ENCODE data around the gene CENPF. TPM values are rescaled to one million over a fixed set of nuclear protein-coding genes. Genes with fewer than 3 reads are reported as not detected.

CENPF gene
- polyA plus RNA-seq, 4 donors, result 76.7 to 94.8 (median 82.5) TPM

GRCh38 chr1:214617246-214617645 is 14.3 kb downstream of the CENPF start:
- no peak for DNase-seq (ENCODE audit: low read depth in 4 of 4, low spot score in 2 of 4)

DNA sequence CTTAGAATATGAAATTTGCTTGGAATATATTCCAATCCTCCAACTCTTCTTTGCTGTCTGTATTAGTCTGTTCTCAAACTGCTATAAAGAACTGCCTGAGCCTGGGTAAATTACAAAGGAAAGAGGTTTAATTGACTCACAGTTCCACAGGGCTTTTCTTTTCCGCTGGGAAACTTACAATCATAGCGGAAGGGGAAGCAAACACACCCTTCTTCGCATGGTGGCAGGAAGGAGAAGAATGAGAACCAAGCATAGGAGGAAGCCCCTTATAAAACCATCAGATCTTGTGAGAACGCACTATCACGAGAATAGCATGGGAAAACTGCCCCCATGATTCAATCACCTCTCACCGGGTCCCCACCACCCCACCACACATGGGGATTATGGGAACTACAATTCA is 14.8 kb downstream of the CENPF start:
- DNase-seq (ENCODE audit: low read depth in 4 of 4, low spot score in 2 of 4), result no peak

- DNase-seq (ENCODE audit: low read depth in 4 of 4, low spot score in 2 of 4), result no peak
These were observed 18.2 kb downstream of the CENPF start for GRCh38 chr1:214621236-214621635.

DNA sequence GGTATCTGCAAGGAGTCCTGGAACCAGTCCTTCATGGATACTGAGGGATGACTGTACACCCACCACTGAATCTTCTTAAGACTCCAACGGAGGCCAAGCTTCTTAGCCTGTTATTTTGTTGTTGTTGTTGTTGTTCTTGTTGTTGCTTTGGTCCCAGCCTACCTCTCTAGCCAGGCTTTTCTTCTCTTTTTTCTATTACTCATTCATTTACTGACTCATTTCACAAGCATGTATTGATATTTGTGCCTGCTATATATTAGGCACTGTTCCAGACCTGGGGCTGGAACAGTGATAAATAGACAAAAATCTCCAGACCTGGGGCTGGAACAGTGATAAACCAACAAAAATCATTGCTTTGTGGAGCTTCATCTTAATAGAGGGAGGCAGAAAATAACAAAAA is 20.4 kb downstream of the CENPF start:
- DNase-seq (ENCODE audit: low read depth in 4 of 4, low spot score in 2 of 4), result no peak

DNA sequence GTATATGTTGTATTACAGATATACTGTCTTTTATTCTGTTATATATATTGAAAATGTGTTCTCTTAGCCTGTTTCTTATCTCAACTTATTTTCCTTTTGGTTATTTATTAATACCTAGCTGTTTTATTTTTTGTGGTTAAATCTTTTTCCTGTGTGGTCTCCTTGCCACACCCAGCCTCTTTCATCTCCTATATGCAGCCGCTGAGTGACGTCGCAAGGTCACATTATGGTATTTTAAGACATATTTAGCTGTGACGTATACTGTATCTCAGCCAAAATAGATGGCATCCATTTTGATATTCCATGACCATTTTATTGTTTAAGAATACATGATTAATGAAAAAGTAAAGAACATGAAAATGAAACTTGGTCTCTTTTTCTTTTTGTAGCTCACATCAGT is 29.1 kb downstream of the CENPF start:
- DNase-seq (ENCODE audit: low read depth in 4 of 4, low spot score in 2 of 4), result no peak

DNA sequence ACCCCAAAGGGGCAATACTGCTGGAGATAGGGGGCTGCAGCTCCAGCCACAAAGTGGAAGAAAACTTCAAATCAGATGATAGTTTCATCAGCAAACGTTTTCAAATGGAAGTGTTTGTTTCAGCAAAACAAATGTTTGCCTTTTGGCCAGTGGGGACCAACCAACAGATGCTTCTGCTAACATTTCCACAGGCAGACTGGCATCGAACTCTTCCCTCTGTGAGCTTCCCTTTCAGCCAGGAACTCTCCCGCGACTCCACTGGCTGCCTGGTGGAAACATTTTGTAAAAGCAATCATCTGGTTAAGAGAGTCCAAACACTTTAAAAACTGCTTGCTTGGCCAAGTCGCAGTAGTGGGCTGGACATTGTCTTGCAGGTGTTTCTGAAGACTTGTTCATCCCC is 30.7 kb downstream of the CENPF start:
- no peak for DNase-seq (ENCODE audit: low read depth in 4 of 4, low spot score in 2 of 4)

DNA sequence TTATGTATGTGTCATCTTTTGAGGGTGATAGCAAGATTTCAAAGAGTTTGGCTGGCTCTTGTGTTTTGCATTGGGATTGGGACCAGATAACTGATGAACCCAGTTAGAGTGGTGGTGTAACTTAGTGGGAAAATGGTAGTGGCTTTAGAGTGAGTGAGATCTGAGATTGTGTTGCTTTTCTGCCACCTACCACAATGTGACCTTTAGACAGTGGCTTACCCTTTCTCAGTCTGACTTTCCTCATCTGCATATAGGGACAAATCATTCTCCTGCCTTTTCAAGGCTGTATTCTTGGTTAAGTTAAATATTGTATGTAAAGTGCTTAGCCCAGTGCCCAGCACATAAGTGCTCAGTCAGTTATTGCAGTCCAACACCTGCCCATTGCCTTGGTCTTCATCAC is 31.3 kb downstream of the CENPF start:
- DNase-seq (ENCODE audit: low read depth in 4 of 4, low spot score in 2 of 4), result no peak

GRCh38 chr1:214635086-214635485 is 32.1 kb downstream of the CENPF start:
- DNase-seq (ENCODE audit: low read depth in 4 of 4, low spot score in 2 of 4), result no peak

GRCh38 chr1:214635506-214635905 is 32.5 kb downstream of the CENPF start:
- no peak for DNase-seq (ENCODE audit: low read depth in 4 of 4, low spot score in 2 of 4)

- DNase-seq (ENCODE audit: low read depth in 4 of 4, low spot score in 2 of 4), result no peak
These were observed 33.4 kb downstream of the CENPF start for GRCh38 chr1:214636436-214636835.

DNA sequence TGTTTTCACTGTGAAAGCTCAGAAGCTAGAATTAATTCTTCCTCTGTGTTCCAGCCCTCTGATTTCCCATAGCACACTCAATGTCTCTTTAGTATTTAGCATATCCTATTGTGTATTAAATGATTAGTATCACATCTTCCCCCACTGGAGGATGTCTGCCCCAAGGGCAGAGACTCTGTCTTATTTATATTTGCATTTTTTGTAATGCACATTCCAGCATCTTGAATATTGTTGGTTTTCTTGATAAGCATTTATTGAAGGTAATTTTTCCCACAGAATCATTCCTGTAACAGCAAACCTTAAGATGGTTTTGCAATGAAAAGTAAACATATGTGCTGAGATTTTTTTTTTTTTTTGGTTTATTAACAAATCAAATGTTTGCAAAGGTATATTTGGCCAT is 34.1 kb downstream of the CENPF start:
- no peak for DNase-seq (ENCODE audit: low read depth in 4 of 4, low spot score in 2 of 4)

DNA sequence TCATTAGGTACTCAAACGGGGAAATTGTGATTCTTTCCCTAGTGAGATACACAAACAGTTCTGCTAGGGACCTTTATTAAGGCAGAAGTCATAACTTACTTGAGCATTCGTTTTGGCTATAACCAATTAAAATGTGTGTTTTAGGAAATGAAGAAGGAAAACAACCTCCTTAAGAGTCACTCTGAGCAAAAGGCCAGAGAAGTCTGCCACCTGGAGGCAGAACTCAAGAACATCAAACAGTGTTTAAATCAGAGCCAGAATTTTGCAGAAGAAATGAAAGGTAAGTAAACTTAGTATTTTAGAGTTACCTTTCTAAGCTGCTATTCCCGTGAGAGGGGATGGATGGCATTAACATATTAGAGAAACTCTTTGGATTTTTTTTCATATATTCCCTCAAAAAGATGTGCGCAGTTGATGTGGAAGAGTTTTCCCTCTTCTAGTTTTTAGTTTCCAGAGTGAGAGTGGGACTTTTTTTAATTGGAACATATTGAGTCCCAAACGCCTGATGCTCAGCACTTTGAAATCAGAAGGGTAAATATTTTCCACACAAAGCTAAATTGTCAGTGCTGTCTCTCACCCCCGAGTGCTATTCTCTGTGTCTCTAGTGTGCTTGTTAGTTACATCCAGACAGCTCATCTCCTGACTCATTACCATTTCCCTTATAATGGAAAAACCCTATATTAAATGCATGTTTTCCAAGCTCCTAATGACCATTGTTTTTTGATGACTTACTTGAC is 34.9 kb downstream of the CENPF start:
- DNase-seq (ENCODE audit: low read depth in 4 of 4, low spot score in 2 of 4), result peak in 1 of 4 donors; percentile 15

- no peak for DNase-seq (ENCODE audit: low read depth in 4 of 4, low spot score in 2 of 4)
These were observed 35.4 kb downstream of the CENPF start for GRCh38 chr1:214638459-214638807.

GRCh38 chr1:214638997-214639396 is 36.0 kb downstream of the CENPF start:
- no peak for DNase-seq (ENCODE audit: low read depth in 4 of 4, low spot score in 2 of 4)

DNA sequence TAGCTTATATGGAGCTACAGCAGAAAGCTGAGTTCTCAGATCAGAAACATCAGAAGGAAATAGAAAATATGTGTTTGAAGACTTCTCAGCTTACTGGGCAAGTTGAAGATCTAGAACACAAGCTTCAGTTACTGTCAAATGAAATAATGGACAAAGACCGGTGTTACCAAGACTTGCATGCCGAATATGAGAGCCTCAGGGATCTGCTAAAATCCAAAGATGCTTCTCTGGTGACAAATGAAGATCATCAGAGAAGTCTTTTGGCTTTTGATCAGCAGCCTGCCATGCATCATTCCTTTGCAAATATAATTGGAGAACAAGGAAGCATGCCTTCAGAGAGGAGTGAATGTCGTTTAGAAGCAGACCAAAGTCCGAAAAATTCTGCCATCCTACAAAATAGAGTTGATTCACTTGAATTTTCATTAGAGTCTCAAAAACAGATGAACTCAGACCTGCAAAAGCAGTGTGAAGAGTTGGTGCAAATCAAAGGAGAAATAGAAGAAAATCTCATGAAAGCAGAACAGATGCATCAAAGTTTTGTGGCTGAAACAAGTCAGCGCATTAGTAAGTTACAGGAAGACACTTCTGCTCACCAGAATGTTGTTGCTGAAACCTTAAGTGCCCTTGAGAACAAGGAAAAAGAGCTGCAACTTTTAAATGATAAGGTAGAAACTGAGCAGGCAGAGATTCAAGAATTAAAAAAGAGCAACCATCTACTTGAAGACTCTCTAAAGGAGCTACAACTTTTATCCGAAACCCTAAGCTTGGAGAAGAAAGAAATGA is 37.6 kb downstream of the CENPF start:
- DNase-seq (ENCODE audit: low read depth in 4 of 4, low spot score in 2 of 4), result no peak

DNA sequence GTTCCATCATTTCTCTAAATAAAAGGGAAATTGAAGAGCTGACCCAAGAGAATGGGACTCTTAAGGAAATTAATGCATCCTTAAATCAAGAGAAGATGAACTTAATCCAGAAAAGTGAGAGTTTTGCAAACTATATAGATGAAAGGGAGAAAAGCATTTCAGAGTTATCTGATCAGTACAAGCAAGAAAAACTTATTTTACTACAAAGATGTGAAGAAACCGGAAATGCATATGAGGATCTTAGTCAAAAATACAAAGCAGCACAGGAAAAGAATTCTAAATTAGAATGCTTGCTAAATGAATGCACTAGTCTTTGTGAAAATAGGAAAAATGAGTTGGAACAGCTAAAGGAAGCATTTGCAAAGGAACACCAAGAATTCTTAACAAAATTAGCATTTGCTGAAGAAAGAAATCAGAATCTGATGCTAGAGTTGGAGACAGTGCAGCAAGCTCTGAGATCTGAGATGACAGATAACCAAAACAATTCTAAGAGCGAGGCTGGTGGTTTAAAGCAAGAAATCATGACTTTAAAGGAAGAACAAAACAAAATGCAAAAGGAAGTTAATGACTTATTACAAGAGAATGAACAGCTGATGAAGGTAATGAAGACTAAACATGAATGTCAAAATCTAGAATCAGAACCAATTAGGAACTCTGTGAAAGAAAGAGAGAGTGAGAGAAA is 38.4 kb downstream of the CENPF start:
- DNase-seq (ENCODE audit: low read depth in 4 of 4, low spot score in 2 of 4), result no peak

GRCh38 chr1:214643030-214643429 is 40.0 kb downstream of the CENPF start:
- no peak for DNase-seq (ENCODE audit: low read depth in 4 of 4, low spot score in 2 of 4)

- DNase-seq (ENCODE audit: low read depth in 4 of 4, low spot score in 2 of 4), result no peak
These were observed 42.7 kb downstream of the CENPF start for GRCh38 chr1:214645712-214646111.

DNA sequence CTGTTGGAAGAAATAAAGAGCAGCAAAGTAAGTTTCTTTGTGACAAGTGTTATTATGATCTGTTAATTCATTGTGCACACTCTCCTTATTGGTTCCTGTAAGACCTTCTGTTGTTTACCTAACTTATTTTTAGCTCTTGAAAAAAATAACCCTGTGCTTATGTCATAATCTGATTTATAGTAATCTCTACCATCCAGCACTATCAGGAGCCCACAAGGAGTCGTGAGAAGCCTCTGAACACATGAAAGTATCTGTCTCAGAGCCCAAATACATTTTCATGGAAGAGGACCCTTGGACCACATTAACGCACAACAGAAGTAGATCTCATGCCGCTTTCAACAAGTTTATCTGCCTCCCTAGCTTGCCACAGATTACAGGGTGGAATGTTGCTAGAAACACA is 45.8 kb downstream of the CENPF start:
- DNase-seq (ENCODE audit: low read depth in 4 of 4, low spot score in 2 of 4), result no peak

GRCh38 chr1:214649607-214650006 is 46.6 kb downstream of the CENPF start:
- no peak for DNase-seq (ENCODE audit: low read depth in 4 of 4, low spot score in 2 of 4)

DNA sequence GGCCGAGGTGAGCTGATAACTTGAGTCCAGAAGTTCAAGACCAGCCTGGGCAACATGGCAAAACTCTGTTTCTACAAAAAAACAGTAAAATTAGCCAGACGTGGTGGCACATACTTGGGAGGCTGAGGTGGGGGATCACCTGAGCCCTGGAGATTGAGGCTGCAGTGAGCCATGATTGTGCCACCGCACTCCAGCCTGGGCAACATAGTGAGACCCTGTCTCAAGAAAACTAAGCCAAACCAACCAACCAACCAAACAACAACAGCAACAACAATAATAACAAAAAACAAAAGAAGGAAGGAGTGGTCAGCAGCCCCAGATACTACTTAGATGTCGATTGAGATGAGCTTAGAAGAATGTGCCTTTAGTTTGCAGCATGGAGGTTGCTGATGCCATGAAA is 47.7 kb downstream of the CENPF start:
- DNase-seq (ENCODE audit: low read depth in 4 of 4, low spot score in 2 of 4), result no peak

DNA sequence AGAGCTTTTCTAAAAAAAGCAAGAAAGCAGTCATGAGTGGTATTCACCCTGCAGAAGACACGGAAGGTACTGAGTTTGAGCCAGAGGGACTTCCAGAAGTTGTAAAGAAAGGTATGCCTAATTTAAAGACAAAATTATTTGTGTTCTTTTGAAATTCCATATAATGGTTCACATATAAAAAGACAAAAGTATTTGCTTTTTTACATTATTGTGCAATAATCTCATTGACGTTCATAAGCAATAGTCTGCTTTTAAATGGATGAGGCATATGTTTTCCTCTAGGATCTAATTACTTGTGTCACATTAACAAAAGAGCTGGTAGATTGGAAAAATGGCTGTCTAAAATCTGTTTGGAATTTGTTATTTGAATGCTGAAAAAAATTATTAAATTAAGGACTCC is 54.3 kb downstream of the CENPF start:
- no peak for DNase-seq (ENCODE audit: low read depth in 4 of 4, low spot score in 2 of 4)

All from left renal cortex interstitium (tissue), 4 donors.